NCI-H69 (cell line): ENCODE data around the gene COL16A1.
A peak's percentile ranks its signal among the peaks of the same experiment; 100 is the strongest.
"Not testable (repeated sequence)": the region's sequence is repeated elsewhere in the genome, so short reads cannot be mapped to it uniquely, and the experiment has no call there.

Experiments used
- DNase-seq: peaks from one replicate; lab custom pipeline; 2025; lab: John Stamatoyannopoulos, UW

Gene COL16A1

GRCh38 chr1:31732751-31733289 lies 29.0 kb upstream of the COL16A1 start:
- no peak for DNase-seq

GRCh38 chr1:31732343-31732742 lies 28.5 kb upstream of the COL16A1 start:
- DNase-seq: no peak

- DNase-seq: no peak
Observed at GRCh38 chr1:31731049-31731565, 27.3 kb upstream of the COL16A1 start.

GRCh38 chr1:31730336-31731048 lies 26.7 kb upstream of the COL16A1 start:
- DNase-seq: no peak

- DNase-seq: no peak
Observed at GRCh38 chr1:31727849-31728248, 24.0 kb upstream of the COL16A1 start.

- no peak for DNase-seq
Observed at GRCh38 chr1:31727195-31727594, 23.4 kb upstream of the COL16A1 start.

- no peak for DNase-seq
Observed at GRCh38 chr1:31726715-31727114, 22.9 kb upstream of the COL16A1 start.

GRCh38 chr1:31725777-31726535 lies 22.1 kb upstream of the COL16A1 start:
- peak; percentile 54 for DNase-seq

- no peak for DNase-seq
Observed at GRCh38 chr1:31725134-31725533, 21.3 kb upstream of the COL16A1 start.

GRCh38 chr1:31723828-31724359 lies 20.1 kb upstream of the COL16A1 start:
- DNase-seq: no peak

- DNase-seq: peak; percentile 71
Observed at GRCh38 chr1:31718327-31718897, 14.6 kb upstream of the COL16A1 start.

GRCh38 chr1:31717341-31717740 lies 13.5 kb upstream of the COL16A1 start:
- DNase-seq: no peak

GRCh38 chr1:31715873-31716220 lies 12.0 kb upstream of the COL16A1 start:
- peak; percentile 23 for DNase-seq

GRCh38 chr1:31715087-31715872 lies 11.5 kb upstream of the COL16A1 start:
- peak; percentile 63 for DNase-seq

- DNase-seq: no peak
Observed at GRCh38 chr1:31714442-31715086, 10.7 kb upstream of the COL16A1 start.

GRCh38 chr1:31712630-31713029 lies 8.8 kb upstream of the COL16A1 start:
- no peak for DNase-seq

GRCh38 chr1:31712068-31712467 lies 8.3 kb upstream of the COL16A1 start:
- no peak for DNase-seq

GRCh38 chr1:31708324-31708723 lies 4.5 kb upstream of the COL16A1 start:
- peak; percentile 63 for DNase-seq

- DNase-seq: no peak
Observed at GRCh38 chr1:31707711-31708110, 3.9 kb upstream of the COL16A1 start.

GRCh38 chr1:31707059-31707600 lies 3.3 kb upstream of the COL16A1 start:
- DNase-seq: not testable (repeated sequence)
